Keratinocyte (primary cell): Measurements from ENCODE around the gene REV1.

Source experiments
- EZH2 ChIP-seq: IDR thresholded peaks from one replicate; pipeline ENCODE4 v1.6.1; 2012; ENCODE audit warnings: inconsistent platforms, mild to moderate bottlenecking, low read length, moderate library complexity
- TF ChIP-seq, protein P1 (sequence below), 3 experiments: IDR thresholded peaks in 1 of 3; conservative IDR thresholded peaks in 1 of 3; optimal IDR thresholded peaks in 1 of 3; 2 replicates in 2 of 3; 3 replicates in 1 of 3; pipeline versions ENCODE3 to v1.5.1; 2011; ENCODE audit warnings: low read length in 3 of 3, mild to moderate bottlenecking in 3 of 3, moderate library complexity in 2 of 3, control low read depth in 1 of 3, inconsistent platforms in 1 of 3; ENCODE audit not compliant: insufficient read depth in 2 of 3; ENCODE audit errors: extremely low read depth in 1 of 3

DNA sequence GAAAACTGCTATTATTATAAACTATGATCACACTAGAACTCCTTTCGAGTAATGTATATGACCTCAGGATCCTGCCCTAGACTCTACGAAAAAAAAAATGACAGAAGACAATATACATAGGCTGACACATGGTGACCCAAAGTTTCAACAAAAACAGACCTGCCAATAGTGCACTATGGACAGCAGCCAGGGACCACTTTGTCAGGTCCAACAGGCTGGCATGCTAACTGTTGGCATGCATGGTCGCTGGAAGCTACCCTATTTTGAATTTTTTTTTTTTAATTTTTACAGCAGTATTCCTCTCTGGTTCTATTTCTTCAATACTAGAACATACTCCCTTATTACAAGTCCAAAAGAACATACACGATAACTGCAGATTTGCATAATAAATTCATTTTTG, 38.1 kb downstream of the REV1 start:
- TF ChIP-seq, protein P1, sequence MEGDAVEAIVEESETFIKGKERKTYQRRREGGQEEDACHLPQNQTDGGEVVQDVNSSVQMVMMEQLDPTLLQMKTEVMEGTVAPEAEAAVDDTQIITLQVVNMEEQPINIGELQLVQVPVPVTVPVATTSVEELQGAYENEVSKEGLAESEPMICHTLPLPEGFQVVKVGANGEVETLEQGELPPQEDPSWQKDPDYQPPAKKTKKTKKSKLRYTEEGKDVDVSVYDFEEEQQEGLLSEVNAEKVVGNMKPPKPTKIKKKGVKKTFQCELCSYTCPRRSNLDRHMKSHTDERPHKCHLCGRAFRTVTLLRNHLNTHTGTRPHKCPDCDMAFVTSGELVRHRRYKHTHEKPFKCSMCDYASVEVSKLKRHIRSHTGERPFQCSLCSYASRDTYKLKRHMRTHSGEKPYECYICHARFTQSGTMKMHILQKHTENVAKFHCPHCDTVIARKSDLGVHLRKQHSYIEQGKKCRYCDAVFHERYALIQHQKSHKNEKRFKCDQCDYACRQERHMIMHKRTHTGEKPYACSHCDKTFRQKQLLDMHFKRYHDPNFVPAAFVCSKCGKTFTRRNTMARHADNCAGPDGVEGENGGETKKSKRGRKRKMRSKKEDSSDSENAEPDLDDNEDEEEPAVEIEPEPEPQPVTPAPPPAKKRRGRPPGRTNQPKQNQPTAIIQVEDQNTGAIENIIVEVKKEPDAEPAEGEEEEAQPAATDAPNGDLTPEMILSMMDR (optimal IDR thresholded peaks at IDR 0.05 in 1 of 3, IDR thresholded peaks at IDR 0.05 in 1 of 3, conservative IDR thresholded peaks at IDR 0.05 in 1 of 3; ENCODE audit: extremely low read depth in 1 of 3, insufficient read depth in 2 of 3, low read length in 3 of 3): no peak
- no peak for TF ChIP-seq EZH2
